GM18951 (cell line): ENCODE data around the gene BDKRB2.

Experiments used
- POLR2A ChIP-seq: IDR thresholded peaks from 4 replicates; pipeline ENCODE4 v1.6.1; 2011; ENCODE audit warnings: mild to moderate bottlenecking; ENCODE audit not compliant: insufficient read length, insufficient read depth; ENCODE audit errors: extremely low read depth
- in situ Hi-C: fragments of 300-500 bp; cut with MboI; formaldehyde crosslinking; loops from one replicate; pipeline ENCODE4 v1.12.0; 2022; ENCODE audit warnings: low sequenced_read_pairs, mixed read lengths, inconsistent platforms; ENCODE audit not compliant: unreplicated experiment

The BDKRB2 gene

GRCh38 chr14:96198430-96199130, 6.1 kb upstream of the BDKRB2 start:
- in situ Hi-C loops = no loop called here

GRCh38 chr14:96201157-96201556, 3.5 kb upstream of the BDKRB2 start:
- in situ Hi-C loops = no loop called here
- no peak for TF ChIP-seq POLR2A

More at GRCh38 chr14:96198430-96199130, 6.1 kb upstream of the BDKRB2 start:
- no peak for TF ChIP-seq POLR2A

GRCh38 chr14:96201965-96202364, 2.7 kb upstream of the BDKRB2 start:
- TF ChIP-seq POLR2A = no peak
- in situ Hi-C loops = no loop called here

DNA sequence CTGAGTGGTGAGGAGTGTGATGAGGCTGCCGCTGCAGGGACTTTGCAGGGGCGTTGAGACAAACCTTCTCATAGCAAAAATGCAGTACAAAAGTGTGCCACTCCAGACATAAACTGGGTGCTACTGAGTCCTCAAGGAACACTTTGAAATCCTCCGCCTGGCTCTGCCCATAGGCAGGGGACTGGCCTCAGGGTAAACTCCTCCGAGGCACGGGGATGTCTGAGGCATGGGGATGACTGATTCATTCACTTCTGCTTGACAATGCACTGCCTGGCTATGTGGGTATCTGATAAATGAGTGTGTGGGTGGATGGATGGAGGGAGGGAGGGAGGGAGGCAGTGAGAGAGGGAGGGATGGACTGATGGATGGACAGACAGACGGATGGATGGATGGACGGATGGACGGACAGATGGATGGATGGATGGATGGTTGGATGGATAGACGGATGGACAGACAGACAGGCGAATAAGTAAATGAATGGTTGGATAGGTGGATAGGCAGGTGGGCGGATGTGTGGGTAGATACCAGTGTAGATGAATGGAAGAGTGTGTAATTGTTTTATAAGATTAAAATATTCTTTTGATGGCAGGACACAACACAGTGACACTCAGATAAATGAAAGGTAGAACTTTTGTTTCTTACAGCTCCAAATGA, 2.1 kb upstream of the BDKRB2 start:
- no peak for TF ChIP-seq POLR2A
- in situ Hi-C loops = no loop called here

- no peak for TF ChIP-seq POLR2A
- in situ Hi-C loops = no loop called here
Measured at GRCh38 chr14:96203116-96203515, 1.5 kb upstream of the BDKRB2 start.

DNA sequence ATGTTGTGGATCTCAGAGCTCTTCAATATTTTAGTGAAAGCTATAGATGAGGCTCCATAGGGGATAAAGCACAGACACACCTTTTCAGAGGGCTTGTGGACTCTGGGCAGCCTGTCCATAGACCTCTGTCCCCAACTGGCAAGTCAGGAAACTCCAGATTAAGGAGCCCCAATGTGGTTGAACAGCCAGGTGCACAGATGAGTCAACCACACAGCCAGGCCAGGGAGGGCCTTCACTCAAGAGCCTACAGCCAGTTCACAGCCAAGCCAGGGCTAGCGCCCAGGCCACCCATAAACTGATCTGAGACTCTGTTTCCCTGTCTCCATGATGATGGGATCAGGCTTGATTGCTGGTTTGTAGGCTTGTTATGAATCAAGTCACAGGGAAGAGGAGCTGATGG, 1.0 kb upstream of the BDKRB2 start:
- in situ Hi-C loops = no loop called here
- TF ChIP-seq POLR2A = no peak

DNA sequence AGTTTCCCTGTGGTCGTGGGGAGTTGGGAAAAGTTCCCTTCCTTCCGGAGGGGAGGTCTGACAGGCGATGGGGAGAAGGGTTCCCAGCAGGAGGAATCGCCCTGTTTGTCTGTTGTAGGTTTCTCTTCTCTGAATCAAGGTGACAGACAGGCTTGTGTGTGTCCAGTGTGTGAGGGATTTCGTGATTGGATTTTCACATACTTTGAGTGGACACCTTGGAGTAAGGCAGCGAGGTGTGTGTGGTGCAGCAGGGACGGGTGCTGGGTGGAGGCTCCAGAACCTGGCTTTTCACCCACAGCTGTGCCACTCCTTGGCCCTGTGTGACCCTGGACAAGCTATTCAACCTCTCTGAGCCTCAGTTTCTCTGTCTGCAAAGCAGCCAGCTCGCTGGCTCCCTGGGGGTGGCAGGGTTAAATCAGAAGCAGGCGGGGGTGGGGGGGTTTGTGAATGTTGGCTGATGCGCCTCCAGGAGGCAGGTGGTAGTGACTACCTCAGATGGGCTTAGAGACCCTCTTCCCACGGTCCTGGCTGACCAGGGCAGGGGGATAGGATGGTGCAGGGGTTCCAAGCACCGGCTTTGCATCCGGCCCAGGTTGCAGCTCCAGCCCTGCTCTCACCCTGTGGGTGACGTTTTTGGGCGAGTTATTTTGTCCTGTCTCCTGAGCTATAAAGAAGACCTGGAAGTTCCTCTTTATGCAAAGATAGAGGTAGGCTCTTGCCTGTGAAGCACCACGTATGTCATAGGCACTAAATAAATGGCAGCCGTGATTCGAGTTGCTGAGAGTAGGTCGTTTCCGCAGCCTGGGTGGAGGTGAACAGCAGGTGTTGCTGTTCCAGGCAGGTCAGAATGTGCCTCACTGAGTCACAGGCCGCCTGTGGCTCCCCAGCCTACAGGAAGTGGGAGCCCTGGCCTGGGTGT, 679 bp downstream of the BDKRB2 start:
- TF ChIP-seq POLR2A = no peak

DNA sequence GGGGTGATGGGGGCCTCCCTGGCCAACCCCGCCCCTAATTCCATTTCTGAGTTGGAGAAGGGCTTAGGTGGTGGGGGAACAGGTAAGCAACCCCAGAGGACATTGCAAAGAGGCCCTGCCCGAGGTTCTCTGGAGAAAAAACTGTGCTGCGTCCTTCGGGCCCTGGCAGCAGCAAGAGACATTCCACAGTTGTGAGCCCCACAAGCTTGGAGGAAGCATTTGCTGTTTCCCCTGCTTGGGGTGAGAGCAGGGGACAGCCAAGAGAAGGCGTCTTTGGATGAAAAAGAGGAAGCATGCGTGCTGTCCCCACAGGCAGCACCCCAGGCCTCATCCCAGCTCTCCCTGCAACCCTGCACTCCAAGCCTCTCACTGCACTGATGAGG, 1.3 kb downstream of the BDKRB2 start:
- TF ChIP-seq POLR2A = no peak

More for the DNA sequence above, 679 bp downstream of the BDKRB2 start:
- in situ Hi-C loops = no loop called here

DNA sequence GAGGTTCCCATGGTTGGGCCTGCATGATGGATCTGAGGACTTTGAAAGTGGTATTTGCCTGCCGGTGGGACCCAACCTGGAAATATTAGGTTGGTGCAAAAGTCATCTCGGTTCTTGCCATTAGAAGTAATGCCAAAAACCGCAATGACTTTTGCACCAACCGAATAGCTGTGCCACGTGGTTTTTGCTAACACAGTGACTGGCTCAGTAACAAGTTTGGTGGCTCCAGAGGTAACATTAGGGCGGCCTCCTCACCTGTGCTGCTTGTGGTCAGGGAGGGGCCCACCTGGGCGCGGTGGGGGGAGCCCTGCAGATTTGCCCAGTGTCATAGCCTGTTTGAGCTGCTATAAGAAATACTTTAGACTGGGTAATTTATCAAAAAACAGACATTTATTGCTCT, 1.8 kb downstream of the BDKRB2 start:
- TF ChIP-seq POLR2A = no peak

More for the DNA sequence above, 1.3 kb downstream of the BDKRB2 start:
- in situ Hi-C loops = no loop called here

GRCh38 chr14:96207686-96208085, 3.0 kb downstream of the BDKRB2 start:
- in situ Hi-C loops = no loop called here
- TF ChIP-seq POLR2A = no peak

More for the DNA sequence above, 1.8 kb downstream of the BDKRB2 start:
- in situ Hi-C loops = no loop called here

DNA sequence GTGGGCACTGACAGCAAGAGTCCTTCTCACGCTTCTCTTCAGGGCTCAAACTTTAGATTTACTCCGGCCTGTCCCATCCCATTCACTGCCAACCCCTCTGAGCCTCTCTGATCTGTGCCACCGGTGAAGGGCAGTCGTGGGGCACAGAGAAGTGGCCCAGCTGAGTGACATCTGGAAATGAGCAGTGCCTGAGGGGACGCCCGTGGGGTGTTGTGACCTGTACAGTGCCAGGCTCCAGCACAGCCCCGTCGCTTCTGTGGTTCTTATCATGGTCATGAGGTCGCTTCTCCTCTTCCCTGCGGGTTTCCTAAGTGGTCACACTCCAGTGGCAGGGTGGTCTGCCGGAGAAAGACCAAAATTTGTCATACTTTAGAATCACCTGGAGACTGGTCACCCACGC, 4.1 kb downstream of the BDKRB2 start:
- in situ Hi-C loops = no loop called here
- TF ChIP-seq POLR2A = no peak

GRCh38 chr14:96212140-96212539, 7.5 kb downstream of the BDKRB2 start:
- in situ Hi-C loops = no loop called here
- TF ChIP-seq POLR2A = no peak

DNA sequence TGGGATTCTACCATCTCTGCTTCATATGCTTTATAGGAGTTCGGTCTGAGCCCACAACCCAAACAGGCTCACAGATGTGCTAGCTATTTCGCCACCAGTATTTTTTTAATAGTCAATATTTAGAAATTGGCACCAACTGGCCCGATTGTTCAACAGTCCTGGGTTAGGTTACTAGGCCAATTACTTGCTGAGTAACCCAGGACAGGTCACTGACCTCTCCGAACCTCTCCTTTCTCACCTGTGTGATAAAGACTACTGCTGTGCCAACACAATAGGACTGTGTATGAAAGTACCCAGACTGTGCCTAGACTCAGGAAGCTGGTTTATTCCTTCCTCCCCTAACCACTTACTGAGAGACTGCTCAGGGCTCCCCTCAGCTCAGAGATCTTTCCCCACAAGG, 8.3 kb downstream of the BDKRB2 start:
- no peak for TF ChIP-seq POLR2A
- in situ Hi-C loops = no loop called here
